Lower leg skin (tissue), 3 donors: Measurements from ENCODE around the gene GEMIN7.

Experiments
- POLR2A ChIP-seq, 2 donors: fragments of 450-650 bp; IDR thresholded peaks; one replicate each; pipeline ENCODE4 v1.6.1; 2016 to 2017; ENCODE audit warnings: antibody characterized with exemption in 2 of 2, mild to moderate bottlenecking in 1 of 2, moderate library complexity in 1 of 2
- TF ChIP-seq, protein P1 (sequence below), 3 donors: fragments of 450-650 bp; IDR thresholded peaks; one replicate each; pipeline ENCODE4 v1.5.1; 2016; ENCODE audit warnings: antibody characterized with exemption in 3 of 3, mild to moderate bottlenecking in 3 of 3, moderate library complexity in 2 of 3

GRCh38 chr19:45087531-45087930 is 8.5 kb downstream of the GEMIN7 start:
- TF ChIP-seq POLR2A (IDR thresholded peaks at IDR 0.05), result no peak
- TF ChIP-seq, protein P1, sequence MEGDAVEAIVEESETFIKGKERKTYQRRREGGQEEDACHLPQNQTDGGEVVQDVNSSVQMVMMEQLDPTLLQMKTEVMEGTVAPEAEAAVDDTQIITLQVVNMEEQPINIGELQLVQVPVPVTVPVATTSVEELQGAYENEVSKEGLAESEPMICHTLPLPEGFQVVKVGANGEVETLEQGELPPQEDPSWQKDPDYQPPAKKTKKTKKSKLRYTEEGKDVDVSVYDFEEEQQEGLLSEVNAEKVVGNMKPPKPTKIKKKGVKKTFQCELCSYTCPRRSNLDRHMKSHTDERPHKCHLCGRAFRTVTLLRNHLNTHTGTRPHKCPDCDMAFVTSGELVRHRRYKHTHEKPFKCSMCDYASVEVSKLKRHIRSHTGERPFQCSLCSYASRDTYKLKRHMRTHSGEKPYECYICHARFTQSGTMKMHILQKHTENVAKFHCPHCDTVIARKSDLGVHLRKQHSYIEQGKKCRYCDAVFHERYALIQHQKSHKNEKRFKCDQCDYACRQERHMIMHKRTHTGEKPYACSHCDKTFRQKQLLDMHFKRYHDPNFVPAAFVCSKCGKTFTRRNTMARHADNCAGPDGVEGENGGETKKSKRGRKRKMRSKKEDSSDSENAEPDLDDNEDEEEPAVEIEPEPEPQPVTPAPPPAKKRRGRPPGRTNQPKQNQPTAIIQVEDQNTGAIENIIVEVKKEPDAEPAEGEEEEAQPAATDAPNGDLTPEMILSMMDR (IDR thresholded peaks at IDR 0.05), result no peak
